Esophagus (tissue), 2 donors: ENCODE results near the gene SPRR2F. TPM values are rescaled to one million over a fixed set of nuclear protein-coding genes. Genes with fewer than 3 reads are reported as not detected.
A peak's percentile ranks its signal among the peaks of the same experiment; 100 is the strongest.
"Not testable (repeated sequence)": the region's sequence is repeated elsewhere in the genome, so short reads cannot be mapped to it uniquely, and the experiment has no call there.

Source experiments
- H3K27ac ChIP-seq, 2 donors: one replicate each; pipeline ENCODE4 v1.5.1; 2013; ENCODE audit warnings: low read depth in 2 of 2, mild to moderate bottlenecking in 2 of 2, inconsistent platforms in 1 of 2, low read length in 1 of 2, moderate library complexity in 1 of 2
- H3K27me3 ChIP-seq, 2 donors: one replicate each; pipeline ENCODE4 v1.6.1; 2013; ENCODE audit warnings: low read length in 2 of 2, control low read depth in 1 of 2, mild to moderate bottlenecking in 1 of 2; ENCODE audit not compliant: insufficient read depth in 2 of 2, control insufficient read depth in 1 of 2
- H3K36me3 ChIP-seq, 2 donors: one replicate each; pipeline ENCODE4 v1.6.1; 2013; ENCODE audit warnings: low read length in 1 of 2; ENCODE audit not compliant: control insufficient read depth in 2 of 2, insufficient read depth in 2 of 2
- H3K4me1 ChIP-seq, 2 donors: one replicate each; pipeline ENCODE4 v1.6.1; 2013; ENCODE audit warnings: low read length in 1 of 2; ENCODE audit not compliant: control insufficient read depth in 2 of 2, insufficient read depth in 2 of 2
- H3K4me3 ChIP-seq, 2 donors: one replicate each; pipeline ENCODE4 v1.5.1; 2013; ENCODE audit warnings: low read length in 2 of 2, mild to moderate bottlenecking in 2 of 2, low read depth in 1 of 2, moderate library complexity in 1 of 2
- H3K9me3 ChIP-seq, 2 donors: one replicate each; pipeline ENCODE4 v1.6.1; 2013; ENCODE audit warnings: mild to moderate bottlenecking in 2 of 2, low read depth in 1 of 2, low read length in 1 of 2, moderate library complexity in 1 of 2; ENCODE audit not compliant: control insufficient read depth in 2 of 2, insufficient read depth in 1 of 2
- WGBS, 2 donors: extraction: QIAGEN DNeasy Blood & Tissue Kit; methylation state at CpG; one replicate each; pipeline ENCODE4 v1.1.7; 2013; 5-methylcytosine and 5-hydroxymethylcytosine counted together
- polyA plus RNA-seq, 2 donors: library from polyadenylated mRNA; stranded (reverse); fragments of 200-250 nt; gene quantifications; one replicate each; pipeline ENCODE4 v1.2.3, GENCODE V29; 2013
- donor health status: healthy with polysubstance abuse.
- donor health status: Bipolar disorder and iron deficiency.

SPRR2F gene
- polyA plus RNA-seq, 2 donors: 104 to 135 TPM

GRCh38 chr1:153125536-153125935 lies 12.2 kb upstream of the SPRR2F start:
- 84 to 91% methylated on average over 1 of the region's 1 CpG for WGBS, 2 donors
- no peaks in the 10 kb centered on the region for H3K9me3 ChIP-seq
- H3K27me3 ChIP-seq: no peaks in the 10 kb centered on the region
- H3K4me3 ChIP-seq: no peak overlapping the region
- no peaks in the 10 kb centered on the region for H3K4me1 ChIP-seq
- no peak overlapping the region for H3K27ac ChIP-seq
- no peaks in the 10 kb centered on the region for H3K36me3 ChIP-seq

- H3K36me3 ChIP-seq, H3K27me3 ChIP-seq, H3K4me1 ChIP-seq, H3K4me3 ChIP-seq, H3K9me3 ChIP-seq, H3K27ac ChIP-seq: not testable (repeated sequence)
- WGBS, 2 donors: 83 to 85% methylated on average over 8 of the region's 8 CpGs
Measured at GRCh38 chr1:153123793-153124192, 10.5 kb upstream of the SPRR2F start.

- 20 to 24% methylated on average over 3 of the region's 3 CpGs for WGBS, 2 donors
- H3K4me3 ChIP-seq: no peak overlapping the region
- no peaks in the 10 kb centered on the region for H3K36me3 ChIP-seq
- no peaks in the 10 kb centered on the region for H3K9me3 ChIP-seq
- peak overlapping the region; percentile 86 to 94 for H3K27ac ChIP-seq
- no peaks in the 10 kb centered on the region for H3K4me1 ChIP-seq
- no peaks in the 10 kb centered on the region for H3K27me3 ChIP-seq
Measured at GRCh38 chr1:153122831-153123421, 9.6 kb upstream of the SPRR2F start.

GRCh38 chr1:153120945-153121344 lies 7.6 kb upstream of the SPRR2F start:
- Histone ChIP-seq H3K27me3 (no peaks in the 10 kb centered on the region), H3K27ac (no peak overlapping the region), H3K36me3 (no peaks in the 10 kb centered on the region), H3K9me3 (no peaks in the 10 kb centered on the region), H3K4me3 (no peak overlapping the region), H3K4me1 (no peaks in the 10 kb centered on the region)

GRCh38 chr1:153119491-153119971 lies 6.2 kb upstream of the SPRR2F start:
- Histone ChIP-seq H3K36me3 (no peaks in the 10 kb centered on the region), H3K9me3 (no peaks in the 10 kb centered on the region), H3K27me3 (no peaks in the 10 kb centered on the region), H3K27ac (no peak overlapping the region), H3K4me1 (no peaks in the 10 kb centered on the region), H3K4me3 (no peak overlapping the region)
- 47 to 52% methylated on average over 3 of the region's 3 CpGs for WGBS, 2 donors

- not testable (repeated sequence) for H3K27me3 ChIP-seq, H3K27ac ChIP-seq, H3K36me3 ChIP-seq, H3K9me3 ChIP-seq, H3K4me3 ChIP-seq, H3K4me1 ChIP-seq
Measured at GRCh38 chr1:153115264-153115663, 1.9 kb upstream of the SPRR2F start.

- not testable (repeated sequence) for H3K27ac ChIP-seq, H3K36me3 ChIP-seq, H3K9me3 ChIP-seq, H3K4me1 ChIP-seq, H3K4me3 ChIP-seq, H3K27me3 ChIP-seq
- WGBS, 2 donors: 71 to 79% methylated on average over 5 of the region's 5 CpGs
Measured at GRCh38 chr1:153112454-153112853, 862 bp downstream of the SPRR2F start.

- no peak overlapping the region for H3K27ac ChIP-seq
- H3K9me3 ChIP-seq: no peaks in the 10 kb centered on the region
- H3K4me1 ChIP-seq: no peaks in the 10 kb centered on the region
- no peaks in the 10 kb centered on the region for H3K27me3 ChIP-seq
- H3K36me3 ChIP-seq: no peaks in the 10 kb centered on the region
- no peak overlapping the region for H3K4me3 ChIP-seq
- WGBS, 2 donors: 55 to 57% methylated on average over 5 of the region's 5 CpGs
Measured at GRCh38 chr1:153100245-153100644, 13.1 kb downstream of the SPRR2F start.

GRCh38 chr1:153099461-153100045 lies 13.8 kb downstream of the SPRR2F start:
- H3K4me1 ChIP-seq: no peaks in the 10 kb centered on the region
- WGBS, 2 donors: 90 to 91% methylated on average over 9 of the region's 9 CpGs
- no peaks in the 10 kb centered on the region for H3K9me3 ChIP-seq
- H3K27me3 ChIP-seq: no peaks in the 10 kb centered on the region
- no peak overlapping the region for H3K4me3 ChIP-seq
- H3K36me3 ChIP-seq: no peaks in the 10 kb centered on the region
- H3K27ac ChIP-seq: no peak overlapping the region

- no peak overlapping the region for H3K27ac ChIP-seq
Measured at GRCh38 chr1:153095764-153096163, 17.6 kb downstream of the SPRR2F start.

More at GRCh38 chr1:153095764-153096163, 17.6 kb downstream of the SPRR2F start:
- Histone ChIP-seq H3K27me3 (no peaks in the 10 kb centered on the region), H3K4me3 (no peak overlapping the region), H3K4me1 (no peaks in the 10 kb centered on the region), H3K9me3 (no peaks in the 10 kb centered on the region), H3K36me3 (no peaks in the 10 kb centered on the region)
